ENCODE results near the gene GALNT2. TPM values are rescaled to one million over a fixed set of nuclear protein-coding genes. Genes with fewer than 3 reads are reported as not detected.

The GALNT2 gene
- polyA plus RNA-seq, 3 donors = 19.6 to 25.6 (median 23.4) TPM

GRCh38 chr1:230189824-230190223 lies 122.8 kb downstream of the GALNT2 start:
- Histone ChIP-seq H3K9ac (ENCODE audit: insufficient read depth, low read length, poor library complexity, severe bottlenecking) (no peak overlapping the region), H3K27me3 (ENCODE audit: control insufficient read depth in 2 of 2, insufficient read depth in 2 of 2, low read length in 2 of 2) (no peaks in the 10 kb centered on the region), H2AFZ (ENCODE audit: insufficient read depth, low read depth, low read length, poor library complexity, severe bottlenecking) (no peak overlapping the region), H3K4me3 (replicated peaks in 1 of 3; ENCODE audit: low read depth in 2 of 3, low read length in 3 of 3) (no peak overlapping the region), H3K4me1 (ENCODE audit: control insufficient read depth in 1 of 2, insufficient read depth in 2 of 2, low read length in 2 of 2) (peaks cover 35 to 46% of the 10 kb centered on the region in 2 donors), H3K27ac (ENCODE audit: low read depth in 1 of 2, low read length in 2 of 2) (peak overlapping the region in 1 of 2 donors; percentile 81), H3K79me2 (ENCODE audit: insufficient read depth, low read length) (peaks cover 62% of the 10 kb centered on the region), H4K20me1 (ENCODE audit: insufficient read depth, low read length) (peaks cover 10% of the 10 kb centered on the region), H3K36me3 (replicated peaks in 1 of 2; ENCODE audit: control insufficient read depth in 1 of 2, insufficient read depth in 2 of 2, low read length in 2 of 2) (no peaks in the 10 kb centered on the region), H3K9me3 (replicated peaks in 1 of 2; ENCODE audit: control insufficient read depth in 1 of 2, insufficient read depth in 1 of 2, low read length in 2 of 2) (no peaks in the 10 kb centered on the region), H3K4me2 (replicated peaks; ENCODE audit: extremely low read depth, low read length, poor library complexity, severe bottlenecking) (no peak overlapping the region)
- no peak for TF ChIP-seq CTCF (IDR thresholded peaks at IDR 0.05)
- peaks cover 52% of the 10 kb centered on the region for H3K4me1 Mint-ChIP-seq
- H3K27ac Mint-ChIP-seq = peak overlapping the region in 6 of 7 donors; percentile 26 to 93 (median 58)
- 92% methylated on average over 4 of the region's 5 CpGs for WGBS (ENCODE audit: insufficient coverage)
- peaks cover 0 to 3% (median 0%) of the 10 kb centered on the region in 7 donors for H3K9me3 Mint-ChIP-seq
- peaks cover 0 to 5% (median 1%) of the 10 kb centered on the region in 3 donors for H3K27me3 Mint-ChIP-seq (ENCODE audit: low read depth in 3 of 3)
- H3K4me3 Mint-ChIP-seq = no peak overlapping the region
- peaks cover 21 to 35% of the 10 kb centered on the region in 2 donors for H3K36me3 Mint-ChIP-seq
- DNase-seq = no peak
- intact Hi-C loops (cut with micrococcal nuclease) = loop anchor here in 1 of 2 donors (5.0 kb wide), 1 partner anchor 43 kb away; no protein-coding TSS in a partner anchor

GRCh38 chr1:230191079-230191804 lies 124.2 kb downstream of the GALNT2 start:
- Mint-ChIP-seq H3K4me3 (peak overlapping the region in 1 of 2 donors; percentile 36), H3K9me3 (peaks cover 0 to 3% (median 0%) of the 10 kb centered on the region in 7 donors), H3K27me3 (ENCODE audit: low read depth in 3 of 3) (peaks cover 0 to 5% (median 1%) of the 10 kb centered on the region in 3 donors), H3K27ac (peak overlapping the region; percentile 80 to 93 (median 89)), H3K36me3 (peaks cover 21 to 35% of the 10 kb centered on the region in 2 donors), H3K4me1 (peaks cover 38% of the 10 kb centered on the region)
- no peaks in the 10 kb centered on the region for H4K20me1 ChIP-seq (ENCODE audit: insufficient read depth, low read length)
- no peak overlapping the region for H3K9ac ChIP-seq (ENCODE audit: insufficient read depth, low read length, poor library complexity, severe bottlenecking)
- 28% methylated on average over 8 of the region's 9 CpGs for WGBS (ENCODE audit: insufficient coverage)
- DNase-seq = peak; percentile 92 to 97 (median 95)
- H3K9me3 ChIP-seq (replicated peaks in 1 of 2; ENCODE audit: control insufficient read depth in 1 of 2, insufficient read depth in 1 of 2, low read length in 2 of 2) = no peaks in the 10 kb centered on the region
- no peak overlapping the region for H2AFZ ChIP-seq (ENCODE audit: insufficient read depth, low read depth, low read length, poor library complexity, severe bottlenecking)
- intact Hi-C loops (cut with micrococcal nuclease) = no loop called here
- H3K4me3 ChIP-seq (replicated peaks in 1 of 3; ENCODE audit: low read depth in 2 of 3, low read length in 3 of 3) = peak overlapping the region in 1 of 3 experiments; percentile 13
- H3K27ac ChIP-seq (ENCODE audit: low read depth in 1 of 2, low read length in 2 of 2) = peak overlapping the region; percentile 55 to 81
- peak overlapping the region; percentile 23 for H3K4me2 ChIP-seq (replicated peaks; ENCODE audit: extremely low read depth, low read length, poor library complexity, severe bottlenecking)
- no peaks in the 10 kb centered on the region for H3K27me3 ChIP-seq (ENCODE audit: control insufficient read depth in 2 of 2, insufficient read depth in 2 of 2, low read length in 2 of 2)
- peaks cover 0 to 4% of the 10 kb centered on the region in 2 donors for H3K36me3 ChIP-seq (replicated peaks in 1 of 2; ENCODE audit: control insufficient read depth in 1 of 2, insufficient read depth in 2 of 2, low read length in 2 of 2)
- H3K79me2 ChIP-seq (ENCODE audit: insufficient read depth, low read length) = peaks cover 56% of the 10 kb centered on the region
- peaks cover 28 to 34% of the 10 kb centered on the region in 2 donors for H3K4me1 ChIP-seq (ENCODE audit: control insufficient read depth in 1 of 2, insufficient read depth in 2 of 2, low read length in 2 of 2)
- no peak for TF ChIP-seq CTCF (IDR thresholded peaks at IDR 0.05)

Data from CD14-positive monocyte (primary cell).